Dermis blood vessel endothelial cell (primary cell): ENCODE measurements around the gene OR4D2. TPM values are rescaled to one million over a fixed set of nuclear protein-coding genes. Genes with fewer than 3 reads are reported as not detected.
"Not testable (repeated sequence)": the region's sequence is repeated elsewhere in the genome, so short reads cannot be mapped to it uniquely, and the experiment has no call there.

Experiments
- DNase-seq: peaks from one replicate; pipeline ENCODE4 v3.0.0; 2010
- total RNA-seq: library from RNA; depleted of rRNA; stranded (reverse); fragments of >200 nt; gene quantifications from 2 replicates; pipeline ENCODE4 v1.2.3, GENCODE V29; 2014

The OR4D2 gene
- not detected in 2 replicates for total RNA-seq

- no peak for DNase-seq
These were observed at the start of gene OR4D2 for GRCh38 chr17:58166682-58167081. Gene OR4D2, plus strand, starts transcription at chr17:58166982. Its CDS starts 2,674 bp downstream, at chr17:58169656.

- DNase-seq = no peak
These were observed 49.4 kb upstream of the OR4D2 start for GRCh38 chr17:58117382-58117781.

- no peak for DNase-seq
These were observed 47.3 kb upstream of the OR4D2 start for GRCh38 chr17:58119491-58119890.

GRCh38 chr17:58120195-58120822, 46.5 kb upstream of the OR4D2 start:
- peak; percentile 79 for DNase-seq

- DNase-seq = peak; percentile 31
These were observed 44.9 kb upstream of the OR4D2 start for GRCh38 chr17:58121925-58122324.

- no peak for DNase-seq
These were observed 38.9 kb upstream of the OR4D2 start for GRCh38 chr17:58127846-58128245.

- not testable (repeated sequence) for DNase-seq
These were observed 34.1 kb upstream of the OR4D2 start for GRCh38 chr17:58132697-58133096.

GRCh38 chr17:58136669-58137279, 30.0 kb upstream of the OR4D2 start:
- DNase-seq = peak; percentile 32

- no peak for DNase-seq
These were observed 25.3 kb upstream of the OR4D2 start for GRCh38 chr17:58141505-58141904.

- not testable (repeated sequence) for DNase-seq
These were observed 23.4 kb upstream of the OR4D2 start for GRCh38 chr17:58143335-58143734.

- DNase-seq = no peak
These were observed 22.0 kb upstream of the OR4D2 start for GRCh38 chr17:58144801-58145200.

- DNase-seq = no peak
These were observed 18.8 kb upstream of the OR4D2 start, which contains the start of gene OR4D1 for GRCh38 chr17:58147930-58148434. Gene OR4D1, plus strand, starts transcription at chr17:58148384. Its CDS starts 6,770 bp downstream, at chr17:58155154.

GRCh38 chr17:58148609-58149008, 18.2 kb upstream of the OR4D2 start:
- DNase-seq = no peak

GRCh38 chr17:58150394-58150793, 16.4 kb upstream of the OR4D2 start:
- no peak for DNase-seq

GRCh38 chr17:58153046-58153445, 13.7 kb upstream of the OR4D2 start:
- DNase-seq = peak; percentile 6

GRCh38 chr17:58153671-58154070, 13.1 kb upstream of the OR4D2 start:
- no peak for DNase-seq

- DNase-seq = no peak
These were observed 9.7 kb upstream of the OR4D2 start for GRCh38 chr17:58156839-58157803.

GRCh38 chr17:58158181-58158580, 8.6 kb upstream of the OR4D2 start:
- DNase-seq = no peak

GRCh38 chr17:58161566-58161965, 5.2 kb upstream of the OR4D2 start:
- DNase-seq = no peak

GRCh38 chr17:58165981-58166380, 801 bp upstream of the OR4D2 start:
- no peak for DNase-seq

GRCh38 chr17:58170622-58171021, 3.8 kb downstream of the OR4D2 start:
- no peak for DNase-seq

GRCh38 chr17:58172369-58173071, 5.7 kb downstream of the OR4D2 start:
- DNase-seq = peak; percentile 25
